ENCODE data around the gene PLRG1.

Gene PLRG1

DNA sequence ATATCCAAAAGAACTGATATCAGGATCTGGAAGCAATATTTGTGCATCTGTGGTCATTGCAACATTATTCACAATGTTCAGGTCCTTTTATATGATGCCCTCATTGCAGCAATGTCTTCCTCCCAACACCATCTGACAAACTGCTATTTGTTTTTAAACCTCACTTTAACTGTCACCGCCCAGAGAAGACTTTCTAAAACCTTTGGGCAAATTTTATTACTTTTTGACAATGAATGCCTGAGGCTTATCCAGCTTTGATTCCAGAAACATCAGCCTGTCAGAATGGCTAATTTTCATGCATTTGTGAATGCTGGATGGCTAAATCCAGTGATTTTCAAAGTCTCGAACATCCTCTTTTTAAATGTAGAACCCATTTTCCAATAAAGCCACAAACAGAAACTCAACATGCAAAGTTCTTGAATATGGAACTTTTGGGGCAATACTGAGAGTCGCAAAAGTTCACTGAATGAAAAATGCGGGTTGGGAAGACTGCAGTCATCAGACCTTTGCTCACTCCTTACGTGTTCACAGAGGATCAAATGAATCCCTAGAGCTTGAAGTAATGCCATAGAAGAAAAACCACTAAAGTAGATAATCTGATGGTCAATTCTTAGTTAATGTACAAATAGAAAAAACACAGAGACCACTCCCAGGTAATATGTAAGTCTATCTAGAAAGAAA, 23.1 kb upstream of the PLRG1 start:
- DNase-seq = no peak

DNA sequence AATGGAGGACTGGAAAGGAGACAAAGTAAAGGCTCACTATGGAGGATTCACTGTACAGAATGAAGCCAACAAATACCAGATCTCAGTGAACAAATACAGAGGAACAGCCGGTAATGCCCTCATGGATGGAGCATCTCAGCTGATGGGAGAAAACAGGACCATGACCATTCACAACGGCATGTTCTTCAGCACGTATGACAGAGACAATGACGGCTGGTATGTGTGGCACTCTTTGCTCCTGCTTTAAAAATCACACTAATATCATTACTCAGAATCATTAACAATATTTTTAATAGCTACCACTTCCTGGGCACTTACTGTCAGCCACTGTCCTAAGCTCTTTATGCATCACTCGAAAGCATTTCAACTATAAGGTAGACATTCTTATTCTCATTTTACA, 19.4 kb upstream of the PLRG1 start:
- DNase-seq = no peak

DNA sequence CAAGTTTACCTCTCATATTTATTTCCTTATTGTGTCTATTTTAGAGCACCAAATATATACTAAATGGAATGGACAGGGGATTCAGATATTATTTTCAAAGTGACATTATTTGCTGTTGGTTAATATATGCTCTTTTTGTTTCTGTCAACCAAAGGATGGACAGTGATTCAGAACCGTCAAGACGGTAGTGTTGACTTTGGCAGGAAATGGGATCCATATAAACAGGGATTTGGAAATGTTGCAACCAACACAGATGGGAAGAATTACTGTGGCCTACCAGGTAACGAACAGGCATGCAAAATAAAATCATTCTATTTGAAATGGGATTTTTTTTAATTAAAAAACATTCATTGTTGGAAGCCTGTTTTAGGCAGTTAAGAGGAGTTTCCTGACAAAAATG, 18.8 kb upstream of the PLRG1 start:
- DNase-seq = no peak

GRCh38 chr4:154566639-154567204, 16.5 kb upstream of the PLRG1 start:
- DNase-seq = no peak

DNA sequence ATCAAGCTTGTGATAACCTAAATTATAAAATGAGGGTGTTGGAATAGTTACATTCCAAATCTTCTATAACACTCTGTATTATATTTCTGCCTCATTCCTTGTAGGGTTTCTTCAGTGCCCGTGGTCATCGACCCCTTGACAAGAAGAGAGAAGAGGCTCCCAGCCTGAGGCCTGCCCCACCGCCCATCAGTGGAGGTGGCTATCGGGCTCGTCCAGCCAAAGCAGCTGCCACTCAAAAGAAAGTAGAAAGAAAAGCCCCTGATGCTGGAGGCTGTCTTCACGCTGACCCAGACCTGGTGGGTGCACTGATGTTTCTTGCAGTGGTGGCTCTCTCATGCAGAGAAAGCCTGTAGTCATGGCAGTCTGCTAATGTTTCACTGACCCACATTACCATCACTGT, 15.5 kb upstream of the PLRG1 start:
- no peak for DNase-seq

GRCh38 chr4:154564311-154564710, 14.1 kb upstream of the PLRG1 start:
- no peak for DNase-seq

DNA sequence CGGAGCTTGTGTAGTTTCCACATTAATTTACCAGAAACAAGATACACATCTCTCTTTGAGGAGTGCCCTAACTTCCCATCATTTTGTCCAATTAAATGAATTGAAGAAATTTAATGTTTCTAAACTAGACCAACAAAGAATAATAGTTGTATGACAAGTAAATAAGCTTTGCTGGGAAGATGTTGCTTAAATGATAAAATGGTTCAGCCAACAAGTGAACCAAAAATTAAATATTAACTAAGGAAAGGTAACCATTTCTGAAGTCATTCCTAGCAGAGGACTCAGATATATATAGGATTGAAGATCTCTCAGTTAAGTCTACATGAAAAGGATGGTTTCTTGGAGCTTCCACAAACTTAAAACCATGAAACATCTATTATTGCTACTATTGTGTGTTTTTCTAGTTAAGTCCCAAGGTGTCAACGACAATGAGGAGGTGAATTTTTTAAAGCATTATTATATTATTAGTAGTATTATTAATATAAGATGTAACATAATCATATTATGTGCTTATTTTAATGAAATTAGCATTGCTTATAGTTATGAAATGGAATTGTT, 12.6 kb upstream of the PLRG1 start, which contains the start of gene FGB:
FGB (plus strand) TSS at position 315 of the 558 bp plus-strand sequence; CDS start at position 323, 8 bp downstream.
- DNase-seq = no peak

DNA sequence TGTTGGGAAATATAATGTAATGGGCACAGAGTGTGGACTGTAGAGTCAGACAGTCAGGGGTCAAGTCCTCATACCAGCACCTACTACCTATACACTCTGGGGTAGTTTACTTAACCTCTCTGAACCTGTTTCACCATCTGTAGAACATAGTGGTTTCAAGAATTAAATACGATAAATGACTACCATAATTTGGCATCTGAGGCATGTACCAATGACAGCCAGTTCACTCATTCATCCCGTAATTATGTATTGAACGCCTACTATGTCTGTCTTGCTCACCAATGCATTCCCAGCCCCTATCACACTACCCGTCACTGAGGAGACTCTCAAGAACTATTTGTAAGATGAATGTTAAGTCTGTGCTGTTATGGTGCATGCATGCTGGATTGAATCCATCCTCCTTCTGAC, 10.6 kb upstream of the PLRG1 start:
- DNase-seq = no peak

- no peak for DNase-seq
These were observed 10.2 kb upstream of the PLRG1 start for GRCh38 chr4:154560419-154560801.

GRCh38 chr4:154559494-154560418, 9.6 kb upstream of the PLRG1 start:
- peak; percentile 0 for DNase-seq

- no peak for DNase-seq
These were observed 8.9 kb upstream of the PLRG1 start for GRCh38 chr4:154559141-154559493.

DNA sequence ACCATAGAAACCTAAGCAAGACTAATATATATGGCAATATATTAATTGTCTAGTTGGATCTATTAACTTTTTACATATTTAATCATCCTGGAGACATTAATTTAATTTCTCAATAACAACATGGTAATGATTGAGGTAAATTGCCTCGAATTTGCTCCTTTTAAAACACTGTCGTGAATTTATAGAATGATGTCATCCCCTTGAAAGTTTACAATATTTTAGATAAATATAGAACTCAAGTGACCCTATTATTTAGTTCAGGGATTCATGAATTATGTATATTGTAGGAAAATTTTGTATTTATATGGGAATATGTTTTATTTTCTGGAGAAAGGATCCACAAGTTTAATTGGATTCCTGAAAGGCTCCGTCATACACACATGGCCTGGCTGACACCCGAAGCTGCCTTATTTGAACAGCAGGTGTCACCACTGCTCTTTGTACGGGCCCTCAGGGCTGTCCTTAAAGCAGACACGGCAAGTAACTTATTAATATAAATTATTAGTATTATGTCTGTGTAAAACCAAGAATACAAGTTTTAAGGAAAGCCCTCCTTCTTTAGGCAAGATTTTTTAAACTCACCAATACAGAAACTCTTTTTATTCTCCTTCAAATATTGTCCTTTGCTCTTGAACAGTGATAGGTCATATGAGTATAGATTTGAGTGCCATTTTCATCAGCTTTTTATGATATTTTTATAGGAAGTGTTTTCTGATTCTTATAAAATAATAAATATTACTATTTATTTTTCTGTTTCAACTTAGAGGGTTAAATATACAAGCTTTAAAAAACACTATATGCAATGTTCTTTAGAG, 1.9 kb upstream of the PLRG1 start:
- DNase-seq = peak; percentile 40

DNA sequence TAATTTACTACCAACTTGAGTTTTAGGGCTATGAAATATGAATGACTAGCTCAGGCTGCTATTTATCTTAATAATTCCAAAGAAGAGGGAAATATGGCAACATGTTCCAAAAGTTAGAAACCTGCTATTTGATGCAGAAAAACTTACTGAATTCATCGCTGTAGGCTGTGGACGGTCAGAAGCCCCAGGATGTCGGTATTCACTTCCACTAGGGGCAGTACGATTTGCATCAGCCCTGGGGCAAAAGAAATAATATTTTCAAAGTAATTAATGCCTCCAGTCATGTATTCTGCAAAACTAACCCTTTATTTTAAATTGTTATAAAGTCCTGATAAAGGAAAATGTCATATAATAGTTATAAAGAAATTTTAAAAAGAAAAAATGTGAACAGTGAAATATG, 4.5 kb downstream of the PLRG1 start:
- DNase-seq = no peak

DNA sequence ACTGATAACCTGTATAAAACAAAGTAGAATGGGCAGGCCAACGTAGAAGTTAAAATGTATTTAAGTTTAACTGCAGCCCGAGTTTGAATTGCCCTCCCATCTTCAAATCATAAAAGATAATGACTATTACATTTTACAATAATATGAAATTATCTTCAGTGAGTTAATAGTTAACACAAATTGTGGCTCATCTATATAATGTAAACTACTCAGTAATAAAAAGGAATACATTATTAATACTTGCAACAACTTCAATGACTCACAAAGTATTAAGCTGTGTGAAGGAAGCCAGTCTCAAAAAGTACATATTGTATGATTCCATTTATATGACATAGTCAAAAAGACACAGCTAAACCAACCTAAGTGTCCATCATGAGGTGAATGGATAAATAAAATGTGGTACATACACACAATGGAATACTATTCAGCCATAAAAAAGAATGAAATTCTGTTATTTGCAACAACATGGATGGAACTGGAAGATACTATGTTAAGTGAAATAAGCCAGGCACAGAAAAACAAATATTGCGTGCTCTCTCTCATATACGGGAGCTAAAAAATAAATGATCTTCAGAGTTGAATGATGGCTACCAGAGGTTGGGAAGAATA, 7.8 kb downstream of the PLRG1 start:
- DNase-seq = no peak

GRCh38 chr4:154534296-154534695, 15.9 kb downstream of the PLRG1 start:
- no peak for DNase-seq

DNA sequence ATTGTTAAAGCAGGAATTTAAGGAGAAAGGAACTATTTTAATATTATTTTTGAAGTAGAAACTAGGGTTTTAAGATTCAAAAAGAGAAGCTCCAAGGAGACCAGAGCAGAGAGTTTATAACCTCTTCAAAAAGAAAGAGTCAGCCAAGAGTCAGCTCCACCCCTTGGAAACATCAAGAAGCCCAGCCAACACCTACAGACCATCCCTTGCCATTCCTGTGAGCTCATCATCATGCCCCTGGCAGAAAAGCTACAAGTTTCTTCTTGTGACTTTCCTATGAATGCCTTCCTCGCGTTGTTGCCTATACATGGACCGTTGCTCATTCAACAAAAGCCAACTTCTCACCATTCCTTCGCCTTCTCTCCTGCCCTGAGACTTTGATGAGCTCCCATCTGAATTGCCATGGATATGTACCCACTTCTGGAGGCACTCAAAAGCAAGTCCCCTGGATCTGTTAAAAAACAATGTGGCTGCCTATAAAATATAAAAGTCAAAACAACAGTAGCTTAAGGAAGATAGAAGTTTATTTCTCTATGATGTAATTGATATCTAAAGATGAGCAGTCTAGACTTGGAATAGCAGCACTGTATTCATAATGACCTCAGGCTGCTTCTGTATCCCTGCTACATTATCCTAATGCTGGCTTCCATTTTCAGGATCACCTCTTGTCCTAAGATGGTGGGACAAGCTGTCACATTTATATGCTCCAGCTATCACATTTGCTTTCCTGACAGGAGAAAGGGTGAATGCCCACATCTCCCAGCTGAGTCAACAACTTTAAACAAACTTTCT, 20.3 kb downstream of the PLRG1 start:
- no peak for DNase-seq

GRCh38 chr4:154528869-154529268, 21.3 kb downstream of the PLRG1 start:
- no peak for DNase-seq

DNA sequence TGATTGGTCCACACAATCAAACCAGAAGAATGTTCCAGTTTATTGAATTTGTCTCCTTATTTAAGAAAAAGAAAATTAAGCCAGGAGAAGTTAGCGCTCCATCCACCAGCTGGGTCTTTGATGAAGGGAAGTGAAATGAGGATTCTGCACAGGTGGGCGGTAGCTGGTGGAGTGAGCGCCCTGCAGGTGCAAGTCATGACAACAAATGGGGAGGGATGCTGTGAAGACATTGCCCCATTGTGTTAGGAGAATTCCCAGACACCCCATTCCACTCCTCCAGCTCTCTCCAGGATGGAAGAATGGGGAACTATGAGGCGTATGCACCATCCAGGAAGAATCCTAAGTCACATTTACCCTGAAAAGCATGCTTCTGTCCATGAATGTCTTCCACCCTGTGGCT, 22.9 kb downstream of the PLRG1 start:
- DNase-seq = no peak

DNA sequence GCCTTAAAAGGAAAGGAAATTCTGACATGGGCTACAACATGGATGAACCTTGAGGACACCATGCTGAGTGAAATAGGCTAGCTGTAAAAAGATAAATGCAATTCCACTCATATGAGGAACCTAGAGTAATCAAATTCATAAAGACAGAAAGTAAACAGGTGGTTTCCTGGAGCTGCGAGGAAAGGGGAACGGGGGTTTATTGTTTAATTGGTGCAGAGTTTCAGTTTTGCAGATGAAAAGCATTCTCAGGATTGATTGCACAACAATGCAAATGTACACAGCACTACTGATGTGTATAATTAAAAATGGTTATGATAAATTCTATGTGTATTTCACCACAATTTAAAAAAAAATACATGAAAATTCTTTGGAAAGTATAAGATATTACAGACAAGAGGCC, 24.0 kb downstream of the PLRG1 start:
- peak; percentile 11 for DNase-seq

- DNase-seq = no peak
These were observed 28.6 kb downstream of the PLRG1 start for GRCh38 chr4:154521607-154522006.

DNA sequence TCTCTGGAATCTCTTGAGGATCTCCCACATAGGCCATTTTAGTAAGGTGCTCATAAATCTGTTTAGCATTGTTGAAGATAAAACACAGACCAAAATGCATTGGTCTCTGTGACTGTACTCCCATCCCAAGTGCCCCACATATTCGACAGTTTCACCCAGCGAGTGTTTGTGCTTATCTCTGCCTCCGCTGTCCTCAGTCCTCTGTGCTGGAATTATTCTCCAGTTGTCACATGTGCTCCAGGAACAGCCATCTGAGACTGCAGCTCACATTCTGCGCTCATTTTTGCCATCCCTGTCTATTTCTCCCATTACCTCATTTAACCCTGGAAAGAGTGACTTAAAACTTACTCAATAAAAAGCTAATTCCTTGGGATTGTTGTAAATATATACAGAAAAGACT, 31.0 kb downstream of the PLRG1 start:
- no peak for DNase-seq

GRCh38 chr4:154517591-154517990, 32.6 kb downstream of the PLRG1 start:
- no peak for DNase-seq

All from NCI-H748 treated with DMSO at 0.1 percent for 48 hours (cell line).